ENCODE data around the gene DNMT1.

DNMT1 gene

GRCh38 chr19:10163536-10163935, 31.2 kb downstream of the DNMT1 start:
- H3K27ac ChIP-seq, result peak overlapping the region; percentile 41
- ChIA-PET POLR2A (ENCODE audit: low non-redundant PET) (no interaction called here), CTCF (no interaction called here)
- DNase-seq (ENCODE audit: low spot score), result no peak
- TF ChIP-seq CTCF (conservative IDR thresholded peaks at IDR 0.05; ENCODE audit: low read depth), result no peak

GRCh38 chr19:10159610-10160009, 35.1 kb downstream of the DNMT1 start:
- TF ChIP-seq CTCF (conservative IDR thresholded peaks at IDR 0.05; ENCODE audit: low read depth), result no peak
- ChIA-PET POLR2A (ENCODE audit: low non-redundant PET) (no interaction called here), CTCF (no interaction called here)
- no peak for DNase-seq (ENCODE audit: low spot score)
- H3K27ac ChIP-seq, result no peak overlapping the region

- CTCF ChIA-PET, result no interaction called here
- no peak for TF ChIP-seq CTCF (conservative IDR thresholded peaks at IDR 0.05; ENCODE audit: low read depth)
- DNase-seq (ENCODE audit: low spot score), result no peak
- 0 out of 2 replicates have a peak overlapping the region, but pooled peaks have one; percentile 2 for H3K27ac ChIP-seq
- POLR2A ChIA-PET (ENCODE audit: low non-redundant PET), result no interaction called here
Observed at GRCh38 chr19:10158485-10158884, 36.3 kb downstream of the DNMT1 start.

- H3K27ac ChIP-seq, result 0 out of 2 replicates have a peak overlapping the region, but pooled peaks have one; percentile 2
- ChIA-PET POLR2A (ENCODE audit: low non-redundant PET) (no interaction called here), CTCF (no interaction called here)
- DNase-seq (ENCODE audit: low spot score), result no peak
- no peak for TF ChIP-seq CTCF (conservative IDR thresholded peaks at IDR 0.05; ENCODE audit: low read depth)
Observed at GRCh38 chr19:10158071-10158470, 36.7 kb downstream of the DNMT1 start.

- ChIA-PET CTCF (no interaction called here), POLR2A (ENCODE audit: low non-redundant PET) (no interaction called here)
- no peak for TF ChIP-seq CTCF (conservative IDR thresholded peaks at IDR 0.05; ENCODE audit: low read depth)
- no peak for DNase-seq (ENCODE audit: low spot score)
- no peak overlapping the region for H3K27ac ChIP-seq
Observed at GRCh38 chr19:10155839-10156238, 38.9 kb downstream of the DNMT1 start.

GRCh38 chr19:10152100-10152499, 42.7 kb downstream of the DNMT1 start:
- TF ChIP-seq CTCF (conservative IDR thresholded peaks at IDR 0.05; ENCODE audit: low read depth), result no peak
- POLR2A ChIA-PET (ENCODE audit: low non-redundant PET), result no interaction called here
- DNase-seq (ENCODE audit: low spot score), result no peak
- CTCF ChIA-PET, result no interaction called here
- H3K27ac ChIP-seq, result no peak overlapping the region

GRCh38 chr19:10151521-10151920, 43.2 kb downstream of the DNMT1 start:
- no peak for TF ChIP-seq CTCF (conservative IDR thresholded peaks at IDR 0.05; ENCODE audit: low read depth)
- no peak for DNase-seq (ENCODE audit: low spot score)
- ChIA-PET POLR2A (ENCODE audit: low non-redundant PET) (interaction anchor here (0.5 kb wide), 1 partner anchor 75 kb away, joined by 4 read pairs; no protein-coding TSS in a partner anchor), CTCF (no interaction called here)
- no peak overlapping the region for H3K27ac ChIP-seq

All from RWPE1 (cell line).